Measurements from ENCODE around the gene ACCS.

ACCS gene

DNA sequence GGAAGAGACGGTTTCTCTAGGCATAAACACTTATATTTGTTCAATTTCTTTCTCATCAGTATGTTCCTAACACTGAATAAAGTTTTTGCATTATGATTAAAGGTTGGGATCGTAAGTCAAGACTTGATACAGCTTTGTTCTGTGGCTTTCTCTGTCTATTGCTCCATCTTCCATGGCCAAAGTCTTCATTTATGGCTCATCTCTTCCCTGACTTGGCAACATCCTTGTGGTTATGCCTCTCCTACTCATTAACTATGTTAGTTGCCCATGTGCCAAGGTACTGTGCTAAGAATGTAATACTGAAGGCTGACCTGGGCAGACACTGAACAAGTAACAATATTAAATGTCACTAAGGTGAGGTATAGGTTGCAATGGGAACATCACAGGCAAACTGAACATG, 19.9 kb upstream of the ACCS start:
- Histone ChIP-seq H3K27me3 (ENCODE audit: insufficient read depth, low read depth, severe bottlenecking) (no peaks in the 10 kb centered on the region), H3K36me3 (no peaks in the 10 kb centered on the region), H3K4me3 (ENCODE audit: low read depth, low read length) (no peak overlapping the region), H3K9me3 (ENCODE audit: severe bottlenecking) (peaks cover 6% of the 10 kb centered on the region), H3K27ac (no peak overlapping the region)
- no peak for DNase-seq
- TF ChIP-seq, protein P1, sequence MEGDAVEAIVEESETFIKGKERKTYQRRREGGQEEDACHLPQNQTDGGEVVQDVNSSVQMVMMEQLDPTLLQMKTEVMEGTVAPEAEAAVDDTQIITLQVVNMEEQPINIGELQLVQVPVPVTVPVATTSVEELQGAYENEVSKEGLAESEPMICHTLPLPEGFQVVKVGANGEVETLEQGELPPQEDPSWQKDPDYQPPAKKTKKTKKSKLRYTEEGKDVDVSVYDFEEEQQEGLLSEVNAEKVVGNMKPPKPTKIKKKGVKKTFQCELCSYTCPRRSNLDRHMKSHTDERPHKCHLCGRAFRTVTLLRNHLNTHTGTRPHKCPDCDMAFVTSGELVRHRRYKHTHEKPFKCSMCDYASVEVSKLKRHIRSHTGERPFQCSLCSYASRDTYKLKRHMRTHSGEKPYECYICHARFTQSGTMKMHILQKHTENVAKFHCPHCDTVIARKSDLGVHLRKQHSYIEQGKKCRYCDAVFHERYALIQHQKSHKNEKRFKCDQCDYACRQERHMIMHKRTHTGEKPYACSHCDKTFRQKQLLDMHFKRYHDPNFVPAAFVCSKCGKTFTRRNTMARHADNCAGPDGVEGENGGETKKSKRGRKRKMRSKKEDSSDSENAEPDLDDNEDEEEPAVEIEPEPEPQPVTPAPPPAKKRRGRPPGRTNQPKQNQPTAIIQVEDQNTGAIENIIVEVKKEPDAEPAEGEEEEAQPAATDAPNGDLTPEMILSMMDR (IDR thresholded peaks at IDR 0.05; ENCODE audit: low read depth, low read length), result no peak

DNA sequence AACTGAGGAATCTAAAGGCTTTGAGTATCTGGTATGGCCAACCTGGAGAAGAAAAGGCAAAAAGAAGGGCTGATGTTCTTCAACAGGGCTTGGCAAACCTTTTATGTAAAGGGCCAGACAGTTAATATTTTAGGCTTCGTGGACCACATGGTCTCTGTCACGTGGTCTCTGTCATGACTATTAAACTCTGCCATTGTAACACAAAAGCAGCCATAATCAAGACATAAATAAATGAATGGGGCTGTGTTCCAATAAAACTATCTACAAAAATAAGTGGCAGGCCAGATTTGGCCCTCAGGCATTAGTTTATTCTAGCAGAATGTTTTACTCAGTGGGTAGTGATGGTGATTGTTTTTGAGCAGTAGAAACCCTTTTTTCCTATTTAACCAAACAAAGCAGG, 18.8 kb upstream of the ACCS start:
- no peak overlapping the region for H3K4me3 ChIP-seq (ENCODE audit: low read depth, low read length)
- TF ChIP-seq, protein P1 (IDR thresholded peaks at IDR 0.05; ENCODE audit: low read depth, low read length), result no peak
- no peak overlapping the region for H3K27ac ChIP-seq
- H3K27me3 ChIP-seq (ENCODE audit: insufficient read depth, low read depth, severe bottlenecking), result no peaks in the 10 kb centered on the region
- DNase-seq, result no peak
- H3K9me3 ChIP-seq (ENCODE audit: severe bottlenecking), result no peaks in the 10 kb centered on the region
- no peaks in the 10 kb centered on the region for H3K36me3 ChIP-seq

DNA sequence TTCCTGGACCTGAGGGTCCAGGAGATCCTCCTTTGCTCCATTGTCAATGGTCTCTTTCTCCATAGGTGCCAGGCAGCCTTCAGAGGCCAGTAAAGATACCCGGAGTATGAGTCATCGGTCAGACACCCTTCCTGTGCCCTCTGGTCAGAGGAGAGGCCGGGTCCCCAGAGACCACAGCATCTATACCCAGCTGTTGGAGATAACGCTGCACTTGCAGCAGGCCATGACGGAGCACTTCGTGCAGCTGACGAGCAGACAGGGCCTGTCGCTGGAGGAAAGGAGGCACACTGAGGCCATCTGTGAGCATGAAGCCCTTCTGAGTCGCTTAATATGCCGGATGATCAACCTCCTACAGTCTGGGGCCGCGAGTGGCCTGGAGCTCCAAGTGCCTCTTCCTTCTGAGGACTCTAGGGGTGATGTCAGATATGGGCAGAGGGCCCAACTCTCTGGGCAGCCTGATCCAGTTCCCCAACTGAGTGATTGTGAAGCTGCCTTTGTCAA, 18.1 kb upstream of the ACCS start, which contains the start of gene ACCSL:
Gene ACCSL (plus strand): TSS at position 51 of the 501 bp plus-strand sequence. CDS start 56 bp downstream, at position 107.
- no peaks in the 10 kb centered on the region for H3K9me3 ChIP-seq (ENCODE audit: severe bottlenecking)
- H3K27ac ChIP-seq, result no peak within 1 kb of the TSS
- no peaks in the 10 kb centered on the region for H3K36me3 ChIP-seq
- TF ChIP-seq, protein P1 (IDR thresholded peaks at IDR 0.05; ENCODE audit: low read depth, low read length), result no peak
- no peak for DNase-seq
- no peaks in the 10 kb centered on the region for H3K27me3 ChIP-seq (ENCODE audit: insufficient read depth, low read depth, severe bottlenecking)
- no peak within 1 kb of the TSS for H3K4me3 ChIP-seq (ENCODE audit: low read depth, low read length)

DNA sequence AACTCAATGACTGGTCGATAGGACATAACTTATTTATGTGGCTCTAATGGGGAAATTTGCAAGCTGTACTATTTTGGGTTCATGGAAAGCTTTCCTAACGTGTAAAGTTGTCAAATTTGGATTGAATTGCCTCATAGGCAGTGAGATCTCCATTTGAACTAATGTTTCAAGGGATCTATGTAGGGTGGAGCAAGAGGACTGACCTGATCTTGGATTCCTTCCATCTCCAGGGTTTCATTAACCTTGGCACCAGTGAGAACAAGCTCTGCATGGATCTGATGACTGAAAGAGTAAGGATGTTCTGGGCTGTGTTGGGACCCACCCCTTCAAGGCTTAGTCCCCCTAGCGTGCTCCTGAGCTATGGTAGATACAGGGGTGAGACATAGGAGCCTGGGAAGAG, 16.2 kb upstream of the ACCS start:
- Histone ChIP-seq H3K9me3 (ENCODE audit: severe bottlenecking) (no peaks in the 10 kb centered on the region), H3K36me3 (no peaks in the 10 kb centered on the region), H3K27ac (no peak overlapping the region), H3K27me3 (ENCODE audit: insufficient read depth, low read depth, severe bottlenecking) (no peaks in the 10 kb centered on the region), H3K4me3 (ENCODE audit: low read depth, low read length) (no peak overlapping the region)
- no peak for DNase-seq
- TF ChIP-seq, protein P1 (IDR thresholded peaks at IDR 0.05; ENCODE audit: low read depth, low read length), result no peak

DNA sequence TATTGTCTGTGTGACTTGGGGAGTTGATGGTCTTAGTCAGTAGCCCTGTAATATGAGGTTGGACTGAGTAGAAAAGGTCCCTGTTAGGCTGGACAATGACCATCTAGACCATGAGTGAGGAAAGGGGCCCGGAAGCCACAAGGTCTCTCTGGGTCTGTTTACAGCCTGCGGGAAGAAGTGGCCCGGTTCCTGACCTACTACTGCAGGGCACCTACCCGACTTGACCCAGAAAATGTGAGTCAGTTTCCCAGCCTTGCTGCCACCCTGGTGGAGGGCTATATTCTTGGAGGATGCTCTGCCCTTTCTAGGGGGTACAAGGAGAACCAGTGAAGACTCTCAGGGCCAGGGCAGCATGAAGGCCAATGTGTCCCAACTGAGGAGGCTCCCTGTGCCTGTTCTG, 14.9 kb upstream of the ACCS start:
- Histone ChIP-seq H3K4me3 (ENCODE audit: low read depth, low read length) (no peak overlapping the region), H3K27me3 (ENCODE audit: insufficient read depth, low read depth, severe bottlenecking) (no peaks in the 10 kb centered on the region), H3K27ac (no peak overlapping the region), H3K9me3 (ENCODE audit: severe bottlenecking) (no peaks in the 10 kb centered on the region), H3K36me3 (no peaks in the 10 kb centered on the region)
- no peak for DNase-seq
- TF ChIP-seq, protein P1 (IDR thresholded peaks at IDR 0.05; ENCODE audit: low read depth, low read length), result no peak

DNA sequence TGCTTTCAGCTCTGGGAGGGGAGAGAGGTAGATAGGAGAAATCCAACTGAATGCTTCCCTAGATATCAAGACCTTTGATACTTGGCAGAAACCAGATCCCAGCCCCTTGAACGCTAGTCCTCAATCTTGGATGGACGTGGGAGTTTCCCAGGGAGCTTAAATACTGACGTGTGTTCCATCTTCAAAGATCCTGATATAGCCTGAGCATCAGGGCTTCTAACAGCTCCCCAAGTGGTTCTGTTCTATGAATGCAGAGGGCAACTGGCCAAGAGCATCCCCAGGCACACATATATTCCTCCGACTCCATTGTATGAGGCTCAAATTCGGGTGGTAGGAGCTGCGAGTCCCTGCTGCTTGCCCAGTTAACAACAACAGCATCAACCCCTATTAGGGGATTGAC, 8.7 kb upstream of the ACCS start:
- TF ChIP-seq, protein P1 (IDR thresholded peaks at IDR 0.05; ENCODE audit: low read depth, low read length), result no peak
- Histone ChIP-seq H3K9me3 (ENCODE audit: severe bottlenecking) (no peaks in the 10 kb centered on the region), H3K27me3 (ENCODE audit: insufficient read depth, low read depth, severe bottlenecking) (no peaks in the 10 kb centered on the region), H3K27ac (no peak overlapping the region), H3K4me3 (ENCODE audit: low read depth, low read length) (no peak overlapping the region), H3K36me3 (no peaks in the 10 kb centered on the region)
- DNase-seq, result no peak
